T1000 (cell line): ENCODE results near the gene ABLIM1.

Source experiments
- DNase-seq: peaks from one replicate; lab custom pipeline; 2025; ENCODE audit warnings: mixed read lengths; lab: John Stamatoyannopoulos, UW

Gene ABLIM1

GRCh38 chr10:114623661-114624294 is 34.3 kb downstream of the ABLIM1 start:
- DNase-seq, result peak; percentile 47

DNA sequence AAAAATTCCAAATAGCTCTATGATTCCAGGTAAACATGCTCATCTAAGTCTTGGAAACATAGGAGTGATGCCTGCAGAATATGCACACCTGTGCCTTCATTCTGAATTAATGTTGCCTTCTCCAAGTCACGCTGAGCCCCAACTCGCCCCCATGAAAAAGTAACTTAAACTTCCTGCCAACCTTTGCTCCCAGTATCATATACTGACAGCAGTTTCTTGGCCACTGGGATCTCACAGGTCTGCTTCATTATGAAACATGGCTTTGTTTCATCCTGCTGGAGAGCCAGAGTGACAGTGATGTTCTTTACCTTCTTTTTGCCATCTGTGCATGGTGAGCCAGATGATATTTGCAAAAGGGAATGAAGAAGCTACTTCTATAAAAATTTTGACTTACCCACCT is 34.9 kb downstream of the ABLIM1 start:
- no peak for DNase-seq

- no peak for DNase-seq
Observed at GRCh38 chr10:114618722-114619121, 39.4 kb downstream of the ABLIM1 start.

GRCh38 chr10:114616516-114616915 is 41.6 kb downstream of the ABLIM1 start:
- DNase-seq, result no peak

- DNase-seq, result no peak
Observed at GRCh38 chr10:114616103-114616502, 42.0 kb downstream of the ABLIM1 start.

- no peak for DNase-seq
Observed at GRCh38 chr10:114615600-114616007, 42.5 kb downstream of the ABLIM1 start.

DNA sequence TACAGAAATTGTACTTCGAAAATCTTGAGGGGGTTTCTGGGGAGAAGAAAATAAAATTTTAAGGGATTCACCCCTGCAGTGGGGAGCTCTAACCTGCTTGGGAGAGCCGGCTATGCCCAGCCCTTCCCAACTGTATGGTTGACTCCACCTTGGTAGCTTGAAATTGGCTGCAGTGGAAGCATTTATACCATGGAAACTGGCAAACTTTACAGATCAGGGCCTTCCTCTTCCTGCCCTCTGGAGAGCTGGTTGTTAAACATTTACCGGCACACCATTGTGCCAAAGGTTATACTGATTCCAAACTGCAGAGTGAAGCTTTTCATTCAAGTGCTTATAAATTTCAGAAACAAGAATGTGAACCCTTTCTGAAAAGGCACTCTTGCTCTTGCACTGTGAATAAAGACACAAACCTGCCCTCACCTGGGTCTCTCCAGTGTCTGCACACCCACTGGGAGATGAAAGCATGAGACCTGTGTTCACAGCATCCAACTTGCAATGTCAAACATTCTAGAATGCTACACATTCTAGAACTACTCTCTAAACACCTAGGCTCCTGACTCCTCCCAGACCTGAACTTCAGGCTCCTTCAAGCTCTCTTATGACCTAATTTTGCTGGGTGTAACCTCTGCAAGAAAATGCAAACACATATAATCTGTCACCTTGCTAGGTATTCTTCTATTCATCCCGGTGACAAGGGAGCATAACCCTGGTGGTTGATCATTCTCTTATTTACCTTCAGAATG is 44.7 kb downstream of the ABLIM1 start:
- DNase-seq, result no peak

- no peak for DNase-seq
Observed at GRCh38 chr10:114611617-114612016, 46.5 kb downstream of the ABLIM1 start.

- no peak for DNase-seq
Observed at GRCh38 chr10:114609518-114610426, 48.3 kb downstream of the ABLIM1 start.

DNA sequence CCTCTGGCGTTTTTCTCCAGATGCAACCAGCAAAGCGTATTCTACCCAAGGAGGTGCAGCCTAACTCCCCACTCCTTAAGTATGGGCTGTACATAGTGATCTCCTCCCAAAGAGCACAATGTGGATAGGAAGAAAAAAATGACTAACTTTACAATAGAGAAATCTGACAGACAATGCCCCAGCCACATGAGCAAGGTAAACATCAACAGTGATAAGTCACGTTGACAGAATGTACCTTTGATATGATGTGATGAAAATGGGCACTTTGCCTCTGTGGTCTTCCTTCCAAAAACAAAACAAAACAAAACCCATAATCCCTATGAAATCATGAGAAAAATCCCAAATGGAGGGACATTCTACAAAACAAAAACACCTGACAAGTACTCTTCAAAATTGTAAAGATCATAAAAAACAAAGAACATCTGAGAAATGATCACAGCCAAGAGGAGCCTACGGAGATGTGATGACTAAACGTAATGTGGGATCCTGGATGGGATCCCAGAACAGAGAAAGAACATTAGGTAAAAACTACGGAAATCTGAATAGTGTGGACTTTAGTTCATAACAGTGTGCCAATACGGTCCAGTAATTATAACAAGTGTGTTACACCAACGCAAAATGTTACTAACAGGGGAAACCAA is 50.6 kb downstream of the ABLIM1 start:
- no peak for DNase-seq

DNA sequence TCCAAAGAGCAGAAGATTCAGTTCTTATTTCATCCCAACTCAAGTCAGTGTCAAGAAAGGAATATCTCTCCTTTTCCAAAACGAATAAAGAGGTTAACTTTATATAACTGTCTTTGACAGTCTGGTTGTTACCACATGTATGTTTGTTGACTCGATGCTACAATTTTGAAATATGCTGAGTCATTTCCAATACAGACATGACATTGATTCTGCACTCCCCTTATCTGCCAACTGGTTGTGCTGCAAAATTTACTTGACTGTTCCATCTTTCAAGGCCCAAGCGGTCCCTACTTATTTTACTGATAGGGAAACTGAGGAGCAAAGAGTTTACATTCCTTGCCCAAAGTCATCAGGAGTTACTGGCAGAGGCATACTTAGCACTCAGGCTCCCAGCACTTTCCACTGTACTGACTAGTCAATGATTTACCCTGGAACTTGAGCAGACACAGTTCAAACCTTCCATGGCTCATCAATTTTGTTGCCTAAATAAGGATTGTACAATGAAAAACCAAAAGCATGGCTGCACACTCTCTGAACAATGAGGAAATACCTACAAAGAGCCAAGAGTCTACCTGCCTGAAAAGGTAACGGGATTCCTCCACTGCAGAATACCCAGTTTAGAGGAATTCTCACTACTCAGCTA is 52.8 kb downstream of the ABLIM1 start:
- no peak for DNase-seq

- DNase-seq, result no peak
Observed at GRCh38 chr10:114604357-114605130, 53.5 kb downstream of the ABLIM1 start.

DNA sequence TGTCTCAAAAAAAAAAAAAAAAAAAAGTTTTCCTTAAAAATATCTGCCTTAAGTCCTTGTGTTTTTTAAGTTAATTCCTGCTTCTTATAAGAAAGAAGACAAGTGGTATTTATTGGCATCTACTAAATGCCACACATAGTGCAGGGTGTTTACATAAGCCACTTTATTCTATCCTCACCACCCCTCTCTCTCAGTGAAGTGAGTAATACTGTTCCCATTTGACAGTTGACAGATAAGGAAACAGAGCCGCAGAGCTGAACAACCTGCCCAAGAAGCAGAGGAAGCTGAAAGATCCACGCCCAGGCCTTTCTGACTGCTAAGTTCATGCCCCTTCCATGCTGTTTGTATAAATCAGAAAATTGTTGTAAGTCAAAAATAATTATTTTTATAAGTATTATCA is 54.1 kb downstream of the ABLIM1 start:
- DNase-seq, result no peak

DNA sequence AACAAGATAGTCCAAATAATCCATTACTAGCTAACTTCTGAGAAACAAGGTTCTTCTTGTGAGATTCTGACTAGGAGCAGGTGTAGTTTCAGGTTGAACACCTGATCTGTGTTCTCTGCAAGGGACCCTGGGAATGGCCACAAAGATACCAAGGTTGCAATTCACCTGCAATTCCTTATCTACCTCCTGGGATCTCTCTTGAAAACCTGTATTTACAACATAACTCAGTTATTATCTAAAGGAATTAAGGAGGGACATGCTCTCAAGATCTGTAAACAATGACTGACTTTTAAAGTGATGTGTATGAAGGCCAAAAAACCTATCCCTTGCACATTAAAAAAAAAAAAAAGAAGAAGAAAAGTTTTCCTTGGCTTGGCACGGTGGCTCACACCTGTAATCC is 54.8 kb downstream of the ABLIM1 start:
- DNase-seq, result no peak

- no peak for DNase-seq
Observed at GRCh38 chr10:114600057-114600456, 58.0 kb downstream of the ABLIM1 start.

GRCh38 chr10:114596793-114597192 is 61.3 kb downstream of the ABLIM1 start:
- no peak for DNase-seq

GRCh38 chr10:114593816-114594468 is 64.1 kb downstream of the ABLIM1 start:
- DNase-seq, result no peak

DNA sequence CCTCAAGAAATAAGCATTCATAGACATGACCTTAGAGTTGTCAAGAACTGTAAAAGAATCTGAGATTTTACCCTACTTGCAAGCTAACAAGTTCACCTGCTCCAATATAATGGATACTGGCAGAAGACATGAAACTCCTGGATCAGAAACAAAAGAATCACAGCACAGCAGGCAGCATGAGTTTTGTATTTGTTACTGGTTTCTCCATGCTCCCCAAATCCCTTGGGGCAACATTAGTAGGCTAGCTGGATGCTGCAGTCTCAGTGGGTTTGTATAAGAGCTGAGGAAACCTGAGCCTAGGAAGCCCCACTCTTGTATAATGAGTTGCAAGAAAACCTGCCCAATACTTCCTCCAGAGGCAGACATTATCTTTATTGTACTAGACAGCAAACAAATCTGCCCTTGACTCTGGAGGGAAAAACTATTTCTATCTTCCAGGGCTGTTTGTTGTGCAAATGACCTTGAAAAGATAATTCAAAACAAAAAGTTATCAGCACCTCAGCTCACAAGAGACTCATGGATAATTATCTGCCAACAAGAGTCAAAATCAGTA is 64.8 kb downstream of the ABLIM1 start:
- DNase-seq, result no peak

GRCh38 chr10:114590993-114591392 is 67.1 kb downstream of the ABLIM1 start:
- DNase-seq, result no peak

GRCh38 chr10:114584419-114584818 is 73.7 kb downstream of the ABLIM1 start:
- no peak for DNase-seq
